GM19452 (cell line): Measurements from ENCODE around the gene KANSL2.
"Not testable (repeated sequence)": the region's sequence is repeated elsewhere in the genome, so short reads cannot be mapped to it uniquely, and the experiment has no call there.

Experiments used
- ATAC-seq: cut with Tn5 transposase; IDR thresholded peaks from one replicate; pipeline ENCODE4 v1.9.1; 2021; ENCODE audit not compliant: unreplicated experiment

KANSL2 gene

GRCh38 chr12:48683534-48683933 is 1.5 kb upstream of the KANSL2 start:
- ATAC-seq: no peak

- ATAC-seq: no peak
Observed at GRCh38 chr12:48682927-48683326, 889 bp upstream of the KANSL2 start.

- ATAC-seq: not testable (repeated sequence)
Observed at GRCh38 chr12:48682533-48682905, 481 bp upstream of the KANSL2 start.

GRCh38 chr12:48681399-48681709 is 684 bp downstream of the KANSL2 start:
- no peak for ATAC-seq

- no peak for ATAC-seq
Observed at GRCh38 chr12:48680861-48681260, 1.2 kb downstream of the KANSL2 start.

GRCh38 chr12:48678551-48679185 is 3.4 kb downstream of the KANSL2 start:
- ATAC-seq: no peak

- ATAC-seq: no peak
Observed at GRCh38 chr12:48671231-48671856, 10.7 kb downstream of the KANSL2 start.

GRCh38 chr12:48668996-48669395 is 13.0 kb downstream of the KANSL2 start:
- no peak for ATAC-seq

- ATAC-seq: no peak
Observed at GRCh38 chr12:48659863-48660262, 22.2 kb downstream of the KANSL2 start.

- no peak for ATAC-seq
Observed at GRCh38 chr12:48651681-48652080, 30.4 kb downstream of the KANSL2 start.

GRCh38 chr12:48645354-48645753 is 36.7 kb downstream of the KANSL2 start:
- ATAC-seq: not testable (repeated sequence)

- ATAC-seq: no peak
Observed at GRCh38 chr12:48643011-48643410, 39.0 kb downstream of the KANSL2 start.

- not testable (repeated sequence) for ATAC-seq
Observed at GRCh38 chr12:48641752-48642555, 40.1 kb downstream of the KANSL2 start.

- ATAC-seq: no peak
Observed at GRCh38 chr12:48640854-48641253, 41.2 kb downstream of the KANSL2 start.

GRCh38 chr12:48640428-48640827 is 41.6 kb downstream of the KANSL2 start:
- no peak for ATAC-seq

GRCh38 chr12:48631071-48631470 is 51.0 kb downstream of the KANSL2 start:
- ATAC-seq: no peak

GRCh38 chr12:48630346-48630745 is 51.7 kb downstream of the KANSL2 start:
- ATAC-seq: no peak

- no peak for ATAC-seq
Observed at GRCh38 chr12:48629541-48629940, 52.5 kb downstream of the KANSL2 start.

GRCh38 chr12:48627556-48627955 is 54.5 kb downstream of the KANSL2 start:
- ATAC-seq: no peak

- not testable (repeated sequence) for ATAC-seq
Observed at GRCh38 chr12:48622997-48623396, 59.0 kb downstream of the KANSL2 start.

GRCh38 chr12:48618541-48618940 is 63.5 kb downstream of the KANSL2 start:
- ATAC-seq: peak; percentile 67

GRCh38 chr12:48615681-48616080 is 66.4 kb downstream of the KANSL2 start:
- no peak for ATAC-seq
